Measurements from ENCODE around the gene BCAT1. TPM values are rescaled to one million over a fixed set of nuclear protein-coding genes. Genes with fewer than 3 reads are reported as not detected.
A peak's percentile ranks its signal among the peaks of the same experiment; 100 is the strongest.

The BCAT1 gene
- total RNA-seq, 2 donors from 2014 or later: 45.0 to 141 TPM

DNA sequence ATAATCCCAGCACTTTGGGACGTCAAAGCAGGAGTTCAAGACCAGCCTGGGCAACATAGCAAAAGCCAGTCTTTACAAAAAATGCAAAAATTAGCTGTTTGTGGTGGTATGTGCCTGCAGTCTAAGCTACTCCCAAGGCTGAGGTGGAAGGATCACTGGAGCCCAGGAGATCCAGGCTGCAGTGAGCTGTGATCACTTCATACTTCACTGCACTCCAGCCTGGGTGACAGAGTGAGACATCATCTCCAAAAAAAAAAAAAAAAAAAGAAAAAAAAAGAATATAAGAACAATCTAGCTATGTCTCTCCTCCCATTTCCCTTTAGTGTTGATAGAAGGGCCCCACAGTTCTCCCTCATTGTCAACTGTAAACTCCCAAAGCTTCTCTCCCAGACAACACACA, 3.5 kb upstream of the BCAT1 start:
- H3K4me3 Mint-ChIP-seq: no peak overlapping the region
- peaks cover 12% of the 10 kb centered on the region for H3K27me3 Mint-ChIP-seq (ENCODE audit: insufficient read depth)
- Histone ChIP-seq H3K27me3 (ENCODE audit: control insufficient read depth, insufficient read depth, low read length, poor library complexity, severe bottlenecking) (peaks cover 8% of the 10 kb centered on the region), H3K27ac (ENCODE audit: low read depth, low read length) (no peak overlapping the region), H3K9me3 (ENCODE audit: control insufficient read depth, low read length) (no peaks in the 10 kb centered on the region), H3K9ac (ENCODE audit: extremely low read depth, low read length, poor library complexity, severe bottlenecking) (no peak overlapping the region), H3K4me1 (ENCODE audit: control insufficient read depth, insufficient read depth, low read length) (no peaks in the 10 kb centered on the region), H3K4me3 (ENCODE audit: low read length) (no peak overlapping the region), H3K36me3 (ENCODE audit: control insufficient read depth, insufficient read depth, low read length) (no peaks in the 10 kb centered on the region)
- 45 to 71% methylated on average over 1 of the region's 1 CpG for WGBS, 2 experiments (ENCODE audit: insufficient coverage in 1 of 2, insufficient read length in 1 of 2)
- no peak for DNase-seq
- no peaks in the 10 kb centered on the region for H3K36me3 Mint-ChIP-seq (ENCODE audit: low read depth)
- TF ChIP-seq, protein P1, sequence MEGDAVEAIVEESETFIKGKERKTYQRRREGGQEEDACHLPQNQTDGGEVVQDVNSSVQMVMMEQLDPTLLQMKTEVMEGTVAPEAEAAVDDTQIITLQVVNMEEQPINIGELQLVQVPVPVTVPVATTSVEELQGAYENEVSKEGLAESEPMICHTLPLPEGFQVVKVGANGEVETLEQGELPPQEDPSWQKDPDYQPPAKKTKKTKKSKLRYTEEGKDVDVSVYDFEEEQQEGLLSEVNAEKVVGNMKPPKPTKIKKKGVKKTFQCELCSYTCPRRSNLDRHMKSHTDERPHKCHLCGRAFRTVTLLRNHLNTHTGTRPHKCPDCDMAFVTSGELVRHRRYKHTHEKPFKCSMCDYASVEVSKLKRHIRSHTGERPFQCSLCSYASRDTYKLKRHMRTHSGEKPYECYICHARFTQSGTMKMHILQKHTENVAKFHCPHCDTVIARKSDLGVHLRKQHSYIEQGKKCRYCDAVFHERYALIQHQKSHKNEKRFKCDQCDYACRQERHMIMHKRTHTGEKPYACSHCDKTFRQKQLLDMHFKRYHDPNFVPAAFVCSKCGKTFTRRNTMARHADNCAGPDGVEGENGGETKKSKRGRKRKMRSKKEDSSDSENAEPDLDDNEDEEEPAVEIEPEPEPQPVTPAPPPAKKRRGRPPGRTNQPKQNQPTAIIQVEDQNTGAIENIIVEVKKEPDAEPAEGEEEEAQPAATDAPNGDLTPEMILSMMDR (conservative IDR thresholded peaks at IDR 0.05): no peak
- peaks cover 42% of the 10 kb centered on the region for H3K4me1 Mint-ChIP-seq
- H3K9me3 Mint-ChIP-seq: no peaks in the 10 kb centered on the region
- H3K27ac Mint-ChIP-seq: no peak overlapping the region

DNA sequence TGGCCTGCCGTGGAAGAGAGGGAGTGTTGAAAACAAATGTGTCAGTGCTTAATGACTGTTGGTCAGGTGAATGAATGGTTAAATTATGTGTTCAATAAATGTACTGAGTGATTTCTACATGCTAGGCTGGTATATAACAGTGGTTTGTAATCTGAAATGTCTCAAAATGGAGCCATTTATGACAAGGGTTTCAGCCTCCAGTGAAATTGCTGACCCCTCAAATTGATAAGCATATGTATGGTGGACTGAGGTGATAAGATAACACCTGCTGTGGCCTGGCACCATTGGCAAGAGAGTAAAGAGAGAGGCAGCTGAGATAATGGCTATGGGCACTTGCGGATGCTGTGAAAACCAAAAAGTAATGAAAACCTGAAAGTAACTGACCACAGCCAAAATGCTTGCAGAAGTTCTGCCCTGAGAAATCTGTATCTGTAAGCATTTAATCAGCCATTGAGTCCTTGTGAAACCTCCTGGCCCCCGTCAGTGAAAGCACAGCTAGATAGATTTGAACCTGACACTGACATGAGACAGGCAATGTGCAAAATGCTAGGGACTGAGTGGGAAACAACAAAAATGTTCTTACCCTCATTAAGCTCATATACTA, 1.4 kb upstream of the BCAT1 start:
- Mint-ChIP-seq H3K4me3 (no peak overlapping the region), H3K9me3 (no peaks in the 10 kb centered on the region), H3K36me3 (ENCODE audit: low read depth) (peaks cover 3% of the 10 kb centered on the region), H3K27me3 (ENCODE audit: insufficient read depth) (peaks cover 9% of the 10 kb centered on the region), H3K4me1 (peaks cover 57% of the 10 kb centered on the region), H3K27ac (no peak overlapping the region)
- no peak overlapping the region for H3K4me3 ChIP-seq (ENCODE audit: low read length)
- WGBS, 2 experiments (ENCODE audit: insufficient coverage in 1 of 2, insufficient read length in 1 of 2): 68 to 81% methylated on average over 2 to 3 of the region's 3 CpGs
- H3K27ac ChIP-seq (ENCODE audit: low read depth, low read length): no peak overlapping the region
- no peaks in the 10 kb centered on the region for H3K9me3 ChIP-seq (ENCODE audit: control insufficient read depth, low read length)
- H3K27me3 ChIP-seq (ENCODE audit: control insufficient read depth, insufficient read depth, low read length, poor library complexity, severe bottlenecking): peaks cover 8% of the 10 kb centered on the region
- H3K36me3 ChIP-seq (ENCODE audit: control insufficient read depth, insufficient read depth, low read length): peaks cover 2% of the 10 kb centered on the region
- TF ChIP-seq, protein P1 (conservative IDR thresholded peaks at IDR 0.05): no peak
- DNase-seq: no peak
- H3K4me1 ChIP-seq (ENCODE audit: control insufficient read depth, insufficient read depth, low read length): peaks cover 2% of the 10 kb centered on the region
- no peak overlapping the region for H3K9ac ChIP-seq (ENCODE audit: extremely low read depth, low read length, poor library complexity, severe bottlenecking)

DNA sequence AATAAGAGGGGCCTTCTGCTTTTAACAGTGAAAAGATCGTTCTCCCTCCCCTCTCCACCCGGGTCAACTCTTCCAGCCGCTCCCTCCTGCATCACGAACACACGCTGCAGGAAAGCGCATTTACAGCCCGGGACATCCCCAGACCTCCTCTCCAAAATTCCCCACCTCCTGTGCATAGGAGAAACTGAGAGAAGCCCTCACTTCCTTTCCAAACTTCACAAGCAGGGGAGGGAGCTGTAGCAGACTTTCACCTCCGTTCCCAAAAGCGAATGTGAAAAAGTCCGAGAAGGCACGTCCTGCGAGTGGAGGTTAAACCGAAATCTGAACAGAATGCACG, 513 bp downstream of the BCAT1 start:
- TF ChIP-seq, protein P1 (conservative IDR thresholded peaks at IDR 0.05): no peak
- Mint-ChIP-seq H3K27ac (peak overlapping the region; percentile 97), H3K27me3 (ENCODE audit: insufficient read depth) (peaks cover 9% of the 10 kb centered on the region), H3K4me3 (peak overlapping the region; percentile 84), H3K4me1 (peaks cover 55% of the 10 kb centered on the region), H3K36me3 (ENCODE audit: low read depth) (peaks cover 17% of the 10 kb centered on the region), H3K9me3 (no peaks in the 10 kb centered on the region)
- peak; percentile 81 for DNase-seq
- peak overlapping the region; percentile 80 for H3K27ac ChIP-seq (ENCODE audit: low read depth, low read length)
- H3K4me3 ChIP-seq (ENCODE audit: low read length): peak overlapping the region; percentile 92
- 0% methylated on average over 9 to 14 of the region's 14 CpGs for WGBS, 2 experiments (ENCODE audit: insufficient coverage in 1 of 2, insufficient read length in 1 of 2)
- peaks cover 2% of the 10 kb centered on the region for H3K4me1 ChIP-seq (ENCODE audit: control insufficient read depth, insufficient read depth, low read length)
- peak overlapping the region; percentile 88 for H3K9ac ChIP-seq (ENCODE audit: extremely low read depth, low read length, poor library complexity, severe bottlenecking)
- H3K9me3 ChIP-seq (ENCODE audit: control insufficient read depth, low read length): no peaks in the 10 kb centered on the region
- H3K27me3 ChIP-seq (ENCODE audit: control insufficient read depth, insufficient read depth, low read length, poor library complexity, severe bottlenecking): peaks cover 8% of the 10 kb centered on the region
- H3K36me3 ChIP-seq (ENCODE audit: control insufficient read depth, insufficient read depth, low read length): peaks cover 16% of the 10 kb centered on the region

Data from endodermal cell (in vitro differentiated cells).